GM19328 (cell line): ENCODE data around the gene BLOC1S3.

Experiments used
- ATAC-seq: cut with Tn5 transposase; IDR thresholded peaks from one replicate; pipeline ENCODE4 v1.9.1; 2021; ENCODE audit warnings: mild to moderate bottlenecking, moderate library complexity; ENCODE audit not compliant: unreplicated experiment

BLOC1S3 gene

GRCh38 chr19:45179072-45179891 lies 698 bp downstream of the BLOC1S3 start:
- no peak for ATAC-seq

- ATAC-seq = no peak
Measured at GRCh38 chr19:45179892-45180370, 1.3 kb downstream of the BLOC1S3 start.

- no peak for ATAC-seq
Measured at GRCh38 chr19:45180936-45181335, 2.4 kb downstream of the BLOC1S3 start.

DNA sequence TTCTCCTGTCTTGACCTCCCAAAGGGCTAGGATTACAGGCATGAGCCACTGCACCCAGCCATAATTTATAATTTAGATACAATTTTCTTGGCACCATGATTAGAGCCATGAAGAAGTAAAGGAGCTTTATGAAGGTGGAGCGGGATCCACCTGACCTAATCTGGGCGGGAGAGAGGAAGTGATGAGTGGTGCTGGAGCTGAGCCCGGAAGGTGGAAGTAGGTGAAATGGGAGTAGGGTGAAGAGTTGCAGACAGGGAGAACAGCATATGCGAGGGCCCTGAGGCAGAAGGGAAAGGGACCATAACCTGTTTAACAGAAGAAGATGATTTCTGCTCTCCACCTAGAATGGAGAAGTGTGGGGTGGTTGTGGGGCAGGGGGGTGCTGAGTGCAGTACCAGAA lies 4.2 kb downstream of the BLOC1S3 start:
- no peak for ATAC-seq

- ATAC-seq = no peak
Measured at GRCh38 chr19:45184115-45184514, 5.5 kb downstream of the BLOC1S3 start.

- ATAC-seq = no peak
Measured at GRCh38 chr19:45186509-45187334, 8.1 kb downstream of the BLOC1S3 start.

DNA sequence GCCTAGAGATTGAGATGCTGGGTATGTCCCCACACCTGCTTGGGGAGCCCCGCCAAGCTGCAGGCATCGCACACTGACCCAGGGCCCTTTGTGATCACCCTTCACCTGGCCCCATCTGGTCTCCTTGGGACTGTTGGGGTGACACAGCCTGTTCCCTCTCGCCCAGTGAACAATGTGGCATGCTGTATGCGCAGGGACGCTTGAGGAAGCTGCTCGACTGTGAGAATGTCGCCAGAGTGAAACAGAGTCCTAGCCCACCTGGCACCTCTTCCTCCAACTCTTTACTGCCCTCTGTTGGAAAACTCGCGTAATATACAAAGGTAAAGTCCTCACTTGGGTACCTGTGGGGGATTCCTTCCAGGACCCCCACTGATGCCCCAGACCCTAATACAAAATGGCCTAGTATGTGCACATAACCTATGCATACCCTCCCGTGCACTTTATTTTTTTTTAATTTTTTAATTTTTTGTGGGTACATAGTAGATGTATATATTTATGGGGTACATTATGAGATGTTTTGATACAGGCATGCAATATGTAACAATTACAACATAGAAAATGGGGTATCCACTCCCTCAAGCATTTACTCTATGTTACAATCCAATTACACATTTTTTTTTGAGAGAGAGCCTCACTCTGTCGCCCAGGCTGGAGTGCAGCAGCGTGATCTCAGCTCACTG lies 9.0 kb downstream of the BLOC1S3 start:
- ATAC-seq = no peak

DNA sequence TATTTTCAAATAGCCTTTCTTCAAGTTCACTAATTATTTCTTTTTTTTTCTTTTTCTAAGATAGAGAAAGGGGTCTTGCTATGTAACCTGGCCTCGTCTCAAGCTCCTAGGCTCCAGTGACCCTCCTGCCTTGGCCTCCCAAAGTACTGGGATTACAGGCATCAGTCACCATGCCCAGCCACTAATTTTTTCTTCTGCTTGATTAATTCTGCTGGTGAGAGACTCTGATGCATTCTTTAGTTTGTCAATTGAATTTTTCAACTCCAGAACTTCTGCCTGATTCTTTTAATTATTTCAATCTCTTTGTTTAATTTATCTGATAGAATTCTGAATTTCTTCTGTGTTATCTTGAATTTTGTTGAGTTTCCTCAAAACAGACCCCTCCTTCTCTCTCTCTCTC lies 11.4 kb downstream of the BLOC1S3 start:
- no peak for ATAC-seq

- ATAC-seq = no peak
Measured at GRCh38 chr19:45191375-45191774, 12.8 kb downstream of the BLOC1S3 start.

- no peak for ATAC-seq
Measured at GRCh38 chr19:45195764-45196163, 17.2 kb downstream of the BLOC1S3 start.

DNA sequence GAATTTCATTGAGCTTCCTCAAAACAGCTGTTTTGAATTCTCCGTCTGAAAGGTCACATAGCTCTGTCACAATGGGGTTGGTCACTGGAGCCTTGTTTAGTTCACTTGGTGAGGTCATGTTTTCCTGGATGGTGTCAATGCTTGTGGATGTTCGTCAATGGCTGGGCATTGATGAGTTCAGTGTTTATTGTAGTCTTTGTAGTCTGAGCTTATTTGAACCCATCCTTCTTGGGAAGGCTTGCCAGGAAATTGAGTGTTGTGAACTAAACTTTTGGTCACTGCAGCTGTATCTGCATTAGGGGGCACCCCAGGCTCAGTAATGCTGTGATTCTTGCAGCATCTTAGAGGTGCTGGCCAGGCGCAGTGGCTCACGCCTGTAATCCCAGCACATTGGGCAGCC lies 22.0 kb downstream of the BLOC1S3 start:
- no peak for ATAC-seq

- ATAC-seq = no peak
Measured at GRCh38 chr19:45202637-45203036, 24.1 kb downstream of the BLOC1S3 start.

DNA sequence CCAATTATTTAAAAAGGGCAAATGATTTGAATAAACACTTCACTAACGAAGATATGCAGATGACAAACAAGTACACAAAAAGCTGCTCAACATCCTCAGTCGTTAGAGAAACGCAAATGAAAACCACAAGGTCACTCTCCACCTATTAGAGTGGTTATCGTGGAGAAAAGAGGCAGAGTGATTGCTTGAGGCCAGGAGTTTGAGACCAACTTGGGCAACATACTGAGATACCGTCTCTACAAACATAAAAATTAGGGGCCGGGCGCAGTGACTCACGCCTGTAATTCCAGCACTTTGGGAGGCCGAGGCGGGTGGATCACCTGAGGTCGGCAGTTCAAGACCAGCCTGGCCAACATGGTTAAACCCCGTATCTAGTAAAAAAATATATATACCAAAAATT lies 27.2 kb downstream of the BLOC1S3 start:
- ATAC-seq = no peak

DNA sequence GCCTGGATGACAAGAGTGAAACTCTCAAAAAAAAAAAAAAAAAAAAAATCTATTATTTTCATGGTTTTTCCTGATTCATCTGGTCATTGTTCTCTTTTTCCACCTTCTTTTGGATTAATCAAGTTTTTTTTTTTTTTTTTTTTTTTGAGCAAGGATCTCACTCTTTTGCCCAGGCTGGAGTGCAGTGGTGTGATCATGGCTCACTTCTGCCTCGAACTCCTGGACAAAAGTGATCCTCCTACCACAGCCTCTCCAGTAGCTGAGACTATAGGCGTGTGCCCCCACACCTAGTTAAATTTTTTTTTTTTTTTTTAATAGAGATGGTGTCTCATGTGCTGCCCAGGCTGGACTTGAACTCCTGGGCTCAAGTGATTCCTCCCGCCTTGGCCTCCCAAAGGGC lies 27.7 kb downstream of the BLOC1S3 start:
- ATAC-seq = no peak

DNA sequence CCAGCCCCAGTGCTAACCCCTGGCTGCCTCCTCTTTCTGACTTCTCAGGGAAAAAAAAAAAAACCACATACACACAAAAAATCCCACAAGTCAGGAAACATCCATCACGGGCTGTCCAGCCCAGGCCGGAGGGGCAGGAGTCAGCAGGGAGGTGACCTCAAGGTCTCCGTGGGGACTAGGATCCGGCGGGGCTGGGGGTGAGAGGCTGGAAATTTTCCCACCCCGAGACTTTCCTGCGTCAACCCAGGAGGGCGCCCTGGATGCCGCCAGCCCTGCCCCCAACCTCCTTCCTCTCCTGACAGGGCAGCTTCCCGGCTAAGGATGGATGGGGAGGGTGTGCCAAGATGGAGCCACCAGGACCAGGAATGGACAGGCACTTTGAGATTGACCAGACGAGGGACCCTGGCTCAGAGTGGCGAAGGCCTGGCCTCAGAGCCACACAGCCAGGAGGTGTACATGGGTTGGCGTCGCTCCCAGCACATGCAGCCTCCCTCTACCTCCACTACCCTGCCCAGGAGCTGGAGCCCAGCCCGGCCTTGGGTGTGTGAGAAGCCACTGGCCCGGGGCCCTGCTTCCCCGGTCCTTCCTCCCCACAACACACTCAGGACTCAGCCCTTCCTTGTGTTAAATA lies 33.3 kb downstream of the BLOC1S3 start:
- no peak for ATAC-seq

DNA sequence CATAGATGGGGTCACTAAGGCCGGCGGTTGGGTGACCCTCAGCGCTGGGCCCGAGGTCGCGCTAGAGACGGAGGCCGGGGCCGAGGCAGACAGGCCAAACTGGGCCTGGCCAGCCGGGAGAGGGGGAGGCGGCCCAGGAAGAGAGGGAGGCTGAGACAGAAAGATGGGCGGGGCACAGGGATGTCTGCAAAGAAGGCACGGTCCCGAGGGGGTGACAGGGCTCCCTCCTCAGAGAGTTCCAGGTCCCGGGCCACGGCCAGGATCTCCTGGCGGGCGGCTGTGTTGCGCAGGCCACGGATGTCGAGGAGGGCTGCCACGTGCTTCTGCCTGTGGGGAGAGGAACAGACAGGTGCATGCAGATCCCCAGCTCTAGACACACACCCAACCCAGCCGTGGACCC lies 34.4 kb downstream of the BLOC1S3 start:
- ATAC-seq = no peak

DNA sequence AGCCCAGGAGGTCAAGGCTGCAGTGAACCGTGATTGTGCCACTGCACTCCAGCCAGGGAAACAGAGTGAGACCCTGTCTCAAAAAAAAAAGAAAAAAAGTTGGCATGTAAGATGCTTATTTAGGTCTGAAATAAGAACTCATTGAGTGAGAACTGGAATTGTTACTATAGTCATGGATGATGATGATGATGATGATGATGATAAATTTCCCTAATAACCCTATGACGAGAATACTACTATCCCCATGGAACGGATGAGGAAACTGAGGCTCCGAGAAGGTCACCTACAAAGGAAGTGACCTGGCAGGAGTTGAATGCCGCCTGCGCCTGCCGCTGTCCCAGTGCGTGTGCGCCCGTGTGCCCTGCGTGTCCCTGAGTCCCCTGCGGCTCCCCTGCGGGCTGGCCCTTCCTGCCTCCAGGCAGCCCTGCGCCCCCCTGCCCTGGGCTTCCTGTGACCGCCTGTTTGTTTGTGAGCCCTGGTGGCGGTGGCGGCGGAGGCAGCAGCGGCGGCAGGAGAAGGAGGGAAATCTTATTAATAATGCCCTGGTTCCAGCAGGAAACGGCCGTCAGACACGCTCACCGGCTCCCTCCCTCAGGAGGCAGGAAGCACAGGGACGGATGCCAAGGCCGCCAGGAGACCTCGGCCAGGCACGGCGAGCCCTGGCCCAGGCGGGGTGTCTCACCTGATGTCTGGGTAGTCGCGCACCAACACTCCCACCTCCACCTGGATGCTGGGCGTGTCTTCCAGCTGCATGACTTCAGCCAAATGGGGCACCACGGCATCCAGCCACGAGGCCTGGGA lies 37.0 kb downstream of the BLOC1S3 start:
- ATAC-seq = no peak

GRCh38 chr19:45216667-45217066 lies 38.1 kb downstream of the BLOC1S3 start:
- no peak for ATAC-seq

GRCh38 chr19:45217193-45217956 lies 38.8 kb downstream of the BLOC1S3 start:
- no peak for ATAC-seq
